GM12878 (cell line): ENCODE measurements around the gene ACADS. TPM values are rescaled to one million over a fixed set of nuclear protein-coding genes. Genes with fewer than 3 reads are reported as not detected.

Source experiments
- ATAC-seq: fragments of 200-7000 bp; cut with Tn5 transposase; 3 replicates; pipeline ENCODE4 v1.9.1; 2020; ENCODE audit warnings: mild to moderate bottlenecking, moderate library complexity
- BruUV-seq: library from RNA; stranded (reverse); fragments of 400-500 nt; replicated peaks from 2 replicates; lab custom pipeline; 2021; lab: Mats Ljungman, UMichigan
- CTCF ChIA-PET: fragments of 300-600 bp; sonication (Branson Sonifier 250); formaldehyde crosslinking; extraction: SDS; loops from one replicate; lab custom pipeline; 2021; ENCODE audit warnings: inconsistent platforms; lab: Yijun Ruan, JAX
- POLR2A ChIA-PET: fragments of 350-600 bp; formaldehyde crosslinking; extraction: SDS; loops from one replicate; lab custom pipeline; 2021; ENCODE audit warnings: inconsistent platforms; lab: Charles Lee
- RAD21 ChIA-PET: fragments of 300-600 bp; sonication (Branson Sonifier 250); formaldehyde crosslinking; loops from one replicate; lab custom pipeline; 2023; ENCODE audit warnings: antibody characterized with exemption; ENCODE audit not compliant: unreplicated experiment; lab: Charles Lee
- SMC1A ChIA-PET: fragments of 300-600 bp; sonication (Branson Sonifier 250); formaldehyde crosslinking; loops from one replicate; lab custom pipeline; 2023; ENCODE audit not compliant: unreplicated experiment, uncharacterized antibody; lab: Charles Lee
- DNase-seq: peaks from one replicate; pipeline ENCODE4 v3.0.0-alpha.2; 2011; ENCODE audit warnings: low read depth, low spot score
- FAIRE-seq: peaks from 3 replicates; lab custom pipeline; 2011; peaks lifted over from hg19 to GRCh38; lab: Jason Lieb, UNC
- H2AFZ ChIP-seq: 2 replicates; pipeline ENCODE4 v1.6.0; 2011; ENCODE audit warnings: low read depth, low read length, control low read depth; ENCODE audit not compliant: control insufficient read depth
- H3K27ac ChIP-seq: 2 replicates; pipeline ENCODE4 v1.5.1; 2011; ENCODE audit warnings: control low read depth; ENCODE audit not compliant: control insufficient read depth, insufficient read depth
- H3K27me3 ChIP-seq, 2 experiments: replicated peaks in 1 of 2; 2 replicates each; pipeline versions ENCODE4 v1.6.0 to v1.6.1; 2011; ENCODE audit warnings: low read length in 1 of 2; ENCODE audit not compliant: control insufficient read depth in 2 of 2, insufficient read depth in 2 of 2
- H3K36me3 ChIP-seq, 2 experiments: 2 replicates each; pipeline ENCODE4 v1.5.1; 2011; ENCODE audit warnings: low read length in 1 of 2; ENCODE audit not compliant: control insufficient read depth in 2 of 2, insufficient read depth in 2 of 2
- H3K4me1 ChIP-seq: 2 replicates; pipeline ENCODE4 v1.6.1; 2011; ENCODE audit warnings: mild to moderate bottlenecking, low read length, moderate library complexity, mixed read lengths; ENCODE audit not compliant: control insufficient read depth, insufficient read depth
- H3K4me2 ChIP-seq: 2 replicates; pipeline ENCODE4 v1.6.0; 2011; ENCODE audit warnings: control low read depth; ENCODE audit not compliant: control insufficient read depth, insufficient read depth
- H3K4me3 ChIP-seq: fragments of 200-600 bp; sonication (generic); 2 replicates; pipeline ENCODE4 v1.5.1; 2016
- H3K79me2 ChIP-seq: 2 replicates; pipeline ENCODE4 v1.6.0; 2011; ENCODE audit warnings: low read length; ENCODE audit not compliant: control insufficient read depth, insufficient read depth
- H3K9ac ChIP-seq: 2 replicates; pipeline ENCODE4 v1.8.0; 2011; ENCODE audit warnings: low read length, control low read depth, mixed read lengths; ENCODE audit not compliant: control insufficient read depth, insufficient read depth
- H3K9me3 ChIP-seq: replicated peaks from 3 replicates; pipeline ENCODE4 v1.5.1; 2011; ENCODE audit warnings: mild to moderate bottlenecking, low read length; ENCODE audit not compliant: control insufficient read depth, insufficient read depth
- H4K20me1 ChIP-seq: 2 replicates; pipeline ENCODE4 v1.6.0; 2011; ENCODE audit not compliant: control insufficient read depth, insufficient read depth
- FOS ChIP-seq: IDR thresholded peaks from 3 replicates; pipeline ENCODE4 v1.6.1; 2011; ENCODE audit warnings: borderline replicate concordance; ENCODE audit not compliant: insufficient read length; ENCODE audit errors: extremely low read depth
- STAT3 ChIP-seq: IDR thresholded peaks from 2 replicates; pipeline ENCODE4 v1.6.1; 2011; ENCODE audit warnings: low read depth, low read length, improper control_type of control experiment
- YBX1 ChIP-seq: fragments of 450-650 bp; IDR thresholded peaks from 2 replicates; pipeline ENCODE4 v1.6.1; 2016; ENCODE audit warnings: antibody characterized with exemption
- ZBTB11 ChIP-seq: fragments of 450-650 bp; formaldehyde crosslinking; IDR thresholded peaks from 2 replicates; pipeline ENCODE4 v1.5.0; 2022; ENCODE audit warnings: mild to moderate bottlenecking, missing genetic modification characterization
- ZBTB4 ChIP-seq: fragments of 450-650 bp; formaldehyde crosslinking; IDR thresholded peaks from 2 replicates; pipeline ENCODE4 v1.4.0; 2022; ENCODE audit warnings: mild to moderate bottlenecking, moderate library complexity
- WGBS: methylation state at CpG from one replicate; pipeline ENCODE4 v1.1.6; 2016; ENCODE audit warnings: low lambda C conversion rate; ENCODE audit not compliant: insufficient replicate concordance, insufficient coverage; ENCODE audit errors: missing lambda C conversion rate; 5-methylcytosine and 5-hydroxymethylcytosine counted together
- in situ Hi-C: fragments of 300-500 bp; cut with MboI; formaldehyde crosslinking; loops from 9 replicates; pipeline ENCODE4 v1.14.3; 2018; ENCODE audit warnings: mixed read lengths
- intact Hi-C: fragments of 100-400 bp; cut with micrococcal nuclease; formaldehyde crosslinking; loops from one replicate; pipeline ENCODE4 v1.14.2; 2022; ENCODE audit not compliant: unreplicated experiment
- polyA plus RNA-seq, 11 experiments: library from polyadenylated mRNA; depleted of rRNA in 4 of 11; unstranded in 6 of 11; stranded (reverse) in 5 of 11; fragments of >200 nt; fragmentation: Nextera tagmentation in 4 of 11; fragmentation: Illumina TruSeq in 1 of 11; extraction: Ambion mirVana in 4 of 11; extraction: Trizol in 1 of 11; gene quantifications; 1 replicate in 1 of 11; 2 replicates in 10 of 11; pipeline versions ENCODE4 v1.2.1 to v1.2.3, GENCODE V29; 2011 to 2016; ENCODE audit warnings: inconsistent platforms in 2 of 11, missing spikeins in 2 of 11, low read depth in 1 of 11
- total RNA-seq, 4 experiments: library from RNA; depleted of rRNA in 3 of 4; stranded (reverse); fragments of >200 nt in 3 of 4; fragmentation: Illumina TruSeq in 1 of 4; extraction: Trizol in 1 of 4; gene quantifications; 2 replicates each; pipeline versions ENCODE4 v1.2.1 to v1.2.3, GENCODE V29; 2013 to 2021

ACADS gene
- total and polyA plus RNA-seq, 10 of the 15 experiments (the other 5 are each of a cell fraction or from before 2014, with no cell fraction given): 0.05 to 18.1 (median 10.2) TPM

- no peak overlapping the region for H3K4me3 ChIP-seq
- H3K27ac ChIP-seq: no peak overlapping the region
- H3K79me2 ChIP-seq: no peaks in the 10 kb centered on the region
- no peak for DNase-seq
- H4K20me1 ChIP-seq: no peaks in the 10 kb centered on the region
- H3K36me3 ChIP-seq: peaks cover 7 to 21% of the 10 kb centered on the region in 2 experiments; a peak in 3 of 4 replicates
- in situ Hi-C loops: no loop called here
- H3K9me3 ChIP-seq: no peaks in the 10 kb centered on the region
- TF ChIP-seq ZBTB4 (CRISPR knock-in tag): no peak
- TF ChIP-seq YBX1: no peak
- TF ChIP-seq FOS: no peak
- no peak for TF ChIP-seq ZBTB11 (CRISPR knock-in tag)
- no peak for TF ChIP-seq STAT3
- FAIRE-seq: peak; percentile 64
- TSS peak; percentile 16 for BruUV-seq
- SMC1A ChIA-PET: interaction anchor here (1.0 to 1.3 kb wide), 2 partner anchors 11 to 24 kb away, joined by 3 read pairs; no protein-coding TSS in a partner anchor
- H3K4me2 ChIP-seq: no peak overlapping the region
- no peak overlapping the region for H3K9ac ChIP-seq
- intact Hi-C loops: no loop called here
- H3K27me3 ChIP-seq: no peaks in the 10 kb centered on the region
- no peak for ATAC-seq
- CTCF ChIA-PET: interaction anchor here (0.6 to 1.4 kb wide), 3 partner anchors 12 to 127 kb away, joined by 3 read pairs; no protein-coding TSS in a partner anchor
- 96% methylated on average over 7 of the region's 7 CpGs for WGBS
- H2AFZ ChIP-seq: no peak overlapping the region
- no peaks in the 10 kb centered on the region for H3K4me1 ChIP-seq
- POLR2A ChIA-PET: no interaction called here
- RAD21 ChIA-PET: interaction anchor here (0.6 kb wide), 1 partner anchor 111 kb away, joined by 4 read pairs; no protein-coding TSS in a partner anchor
Observed at GRCh38 chr12:120774169-120774916, 48.7 kb downstream of the ACADS start.
